Tongue (tissue), 2 donors: ENCODE measurements around the gene C2CD2. TPM values are rescaled to one million over a fixed set of nuclear protein-coding genes. Genes with fewer than 3 reads are reported as not detected.

Experiments
- DNase-seq: peaks from one replicate; pipeline ENCODE4 v3.0.0-alpha.2; 2015
- total RNA-seq: library from RNA; depleted of rRNA; stranded (reverse); fragments of >200 nt; gene quantifications from one replicate; pipeline ENCODE4 v1.2.3, GENCODE V29; 2014

The C2CD2 gene
- total RNA-seq, 1 donor from 2014 or later, result 12.1 TPM

GRCh38 chr21:41932191-41932575, 21.6 kb downstream of the C2CD2 start:
- no peak for DNase-seq

DNA sequence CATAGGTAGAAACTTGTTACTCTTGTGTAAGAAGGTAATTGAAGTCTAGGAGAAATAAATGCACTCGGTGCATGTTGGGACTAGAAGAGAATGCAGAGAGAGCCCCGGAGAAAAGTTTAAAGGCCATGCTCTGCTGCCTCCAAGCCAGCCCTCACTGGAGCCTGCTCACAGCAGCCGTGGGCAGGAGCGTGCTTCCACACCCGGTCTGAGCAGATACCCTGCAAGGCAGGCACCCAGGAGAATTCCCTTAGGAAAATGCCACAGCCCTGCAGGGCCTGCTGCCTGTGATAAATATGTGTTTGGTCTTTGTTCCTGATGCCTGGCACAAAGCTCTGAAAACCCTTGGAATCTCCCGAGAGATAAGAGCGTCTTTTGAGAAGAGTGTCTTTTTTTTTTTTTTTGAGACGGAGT, 22.8 kb downstream of the C2CD2 start:
- no peak for DNase-seq

GRCh38 chr21:41929248-41929647, 24.6 kb downstream of the C2CD2 start:
- DNase-seq, result no peak

- DNase-seq, result no peak
Measured at GRCh38 chr21:41928621-41929220, 25.1 kb downstream of the C2CD2 start.

DNA sequence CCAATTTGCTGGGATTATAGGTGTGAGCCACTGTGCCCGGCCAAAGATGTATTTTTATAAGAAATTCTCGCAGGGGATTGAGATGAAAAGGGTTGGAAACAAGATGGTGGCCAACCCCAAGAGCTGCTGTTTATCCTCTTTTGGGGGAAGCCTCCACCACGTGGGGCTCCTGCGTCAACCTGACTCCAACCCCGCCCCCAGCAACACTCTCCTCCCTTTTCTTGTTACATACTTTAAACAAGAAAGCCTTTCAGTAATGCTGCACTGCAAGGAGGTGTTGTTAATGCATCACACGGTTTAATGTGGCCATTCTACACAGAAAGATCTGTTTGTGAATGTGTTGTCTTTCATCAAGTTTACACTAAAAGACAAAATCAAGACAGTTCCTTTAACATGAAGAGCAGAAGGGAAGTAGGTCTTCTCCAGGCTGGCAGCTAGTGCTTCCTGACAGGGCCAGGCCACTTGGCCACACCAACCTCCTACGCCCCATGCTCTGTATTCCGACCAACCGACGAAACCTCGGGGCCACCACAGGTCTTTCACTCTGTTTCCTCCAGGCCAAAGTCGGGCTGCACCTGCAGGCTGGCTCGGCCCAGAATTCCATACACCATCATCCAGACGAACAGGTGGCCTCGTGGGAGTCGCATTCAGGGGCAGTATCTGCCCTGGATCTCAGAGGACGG, 25.9 kb downstream of the C2CD2 start:
- no peak for DNase-seq

DNA sequence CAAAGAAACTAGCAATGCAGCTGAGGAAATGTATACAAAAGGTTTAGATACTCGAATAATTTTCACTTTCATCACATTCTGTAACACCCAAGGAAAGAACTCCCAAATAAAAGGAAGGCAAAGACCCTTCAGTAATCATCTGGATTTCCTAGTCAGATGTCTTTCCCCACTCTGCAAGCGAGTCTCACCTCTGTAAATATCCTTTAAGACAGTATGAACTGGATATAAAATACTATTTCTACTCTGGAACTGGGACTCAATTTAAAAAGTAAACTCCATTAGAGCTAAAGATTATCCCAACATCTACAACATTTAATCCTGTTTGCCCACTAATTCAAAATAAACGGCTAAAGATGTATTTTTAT, 27.0 kb downstream of the C2CD2 start:
- DNase-seq, result no peak

GRCh38 chr21:41926117-41926806, 27.6 kb downstream of the C2CD2 start:
- peak; percentile 63 for DNase-seq

- no peak for DNase-seq
Measured at GRCh38 chr21:41925767-41926116, 28.1 kb downstream of the C2CD2 start.

DNA sequence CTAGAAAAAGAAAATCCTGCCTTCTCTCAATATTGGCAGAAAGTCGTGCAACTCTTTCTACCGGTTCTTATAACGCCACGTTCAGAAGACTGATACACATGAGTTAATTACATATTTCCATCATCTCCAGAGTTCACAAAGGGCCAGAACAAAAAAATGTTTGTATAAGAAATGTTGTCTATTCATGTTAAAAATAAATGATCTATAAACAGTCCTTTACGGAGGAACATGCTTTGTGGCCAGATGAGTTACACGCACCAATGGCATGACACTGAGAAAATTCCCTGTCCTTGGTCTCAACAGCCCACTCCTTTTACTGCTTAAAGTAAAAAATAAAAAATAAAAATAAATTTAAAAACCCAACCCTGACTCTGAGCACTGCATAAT, 29.5 kb downstream of the C2CD2 start:
- DNase-seq, result no peak

- DNase-seq, result no peak
Measured at GRCh38 chr21:41923631-41924367, 30.0 kb downstream of the C2CD2 start.

- no peak for DNase-seq
Measured at GRCh38 chr21:41923186-41923585, 30.6 kb downstream of the C2CD2 start.

- no peak for DNase-seq
Measured at GRCh38 chr21:41921021-41921420, 32.8 kb downstream of the C2CD2 start.

DNA sequence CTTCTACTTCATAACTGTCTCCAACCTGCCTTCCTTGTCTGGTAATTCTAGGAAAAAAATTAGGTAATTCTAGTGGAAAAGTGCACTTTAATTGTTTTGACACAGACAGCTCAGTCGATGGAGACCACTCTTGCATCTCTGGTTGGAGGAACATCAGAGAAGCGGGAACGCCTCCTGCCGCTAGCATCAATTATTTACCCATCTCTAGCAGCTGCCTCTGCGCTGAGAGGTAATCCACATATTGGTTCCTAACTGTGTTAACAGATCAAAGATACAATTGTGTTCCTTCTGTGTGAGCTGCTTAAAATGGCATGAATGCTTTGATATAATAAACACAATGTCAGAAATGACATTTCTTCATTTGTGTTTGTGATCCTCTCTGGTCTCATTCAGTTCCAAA, 33.3 kb downstream of the C2CD2 start:
- no peak for DNase-seq

GRCh38 chr21:41919666-41920398, 34.0 kb downstream of the C2CD2 start:
- DNase-seq, result no peak

DNA sequence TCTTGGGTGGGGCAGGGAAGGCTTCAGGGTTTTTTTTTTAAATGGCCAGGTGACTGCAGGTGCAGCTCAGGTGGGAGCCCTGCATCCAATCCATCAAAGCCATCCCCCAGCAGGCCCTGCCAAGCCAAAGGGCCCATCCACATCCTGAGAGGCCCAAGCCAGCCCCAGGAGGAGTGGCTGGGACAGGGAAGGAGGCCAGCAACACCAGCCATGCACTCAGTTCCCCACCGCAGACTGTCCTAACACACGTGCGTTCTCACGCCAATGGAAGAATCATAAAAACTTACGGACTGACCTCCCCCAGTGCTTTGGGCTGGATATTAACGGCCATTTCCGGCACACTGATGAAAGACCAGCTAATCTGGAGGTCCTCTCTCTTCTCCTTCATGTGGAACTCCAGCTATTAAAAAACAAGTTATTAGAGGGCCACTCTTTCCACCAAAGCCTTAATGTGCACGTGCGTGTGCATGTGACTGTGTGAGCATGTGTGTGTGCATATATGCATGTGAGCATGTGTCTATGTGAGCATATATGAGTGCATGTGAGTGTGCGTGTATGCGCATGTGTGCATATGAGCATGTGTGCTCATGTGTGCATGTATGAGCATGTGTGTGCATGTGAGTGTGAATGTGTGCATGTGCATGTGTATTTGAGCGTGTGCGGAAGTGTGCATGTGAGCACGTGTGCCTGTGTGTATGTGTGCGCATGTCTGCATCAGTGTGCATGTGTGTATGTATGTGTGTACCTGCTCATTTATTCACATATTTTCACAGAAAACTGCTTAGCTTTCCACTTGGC, 35.1 kb downstream of the C2CD2 start:
- DNase-seq, result no peak

GRCh38 chr21:41917531-41917930, 36.3 kb downstream of the C2CD2 start:
- DNase-seq, result no peak

DNA sequence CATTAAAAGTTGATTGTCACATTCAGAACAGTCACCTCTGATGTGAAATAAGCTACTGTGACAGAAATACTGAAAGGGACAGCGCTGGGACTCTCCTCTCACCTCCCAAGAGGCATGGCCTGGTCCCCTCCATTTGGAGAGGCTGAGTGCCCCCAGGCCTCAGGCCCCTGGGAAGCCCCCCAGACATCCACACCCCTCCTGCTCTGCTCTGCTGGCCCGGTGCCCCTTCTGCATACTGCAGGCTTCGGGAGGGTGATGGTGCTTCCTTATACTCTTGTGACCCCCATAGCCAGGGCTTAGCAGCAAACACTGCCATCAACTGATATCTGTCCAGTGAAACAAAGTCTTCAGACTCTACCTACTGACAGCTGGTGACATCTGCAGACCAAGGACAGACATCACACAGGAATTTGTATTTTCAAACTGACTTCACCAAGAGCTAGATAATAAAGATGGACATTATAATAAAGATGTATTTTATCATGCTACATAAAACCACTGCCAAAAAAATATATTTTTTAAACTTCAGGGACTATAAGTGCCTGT, 36.9 kb downstream of the C2CD2 start:
- DNase-seq, result no peak

- DNase-seq, result no peak
Measured at GRCh38 chr21:41914965-41915364, 38.9 kb downstream of the C2CD2 start.

DNA sequence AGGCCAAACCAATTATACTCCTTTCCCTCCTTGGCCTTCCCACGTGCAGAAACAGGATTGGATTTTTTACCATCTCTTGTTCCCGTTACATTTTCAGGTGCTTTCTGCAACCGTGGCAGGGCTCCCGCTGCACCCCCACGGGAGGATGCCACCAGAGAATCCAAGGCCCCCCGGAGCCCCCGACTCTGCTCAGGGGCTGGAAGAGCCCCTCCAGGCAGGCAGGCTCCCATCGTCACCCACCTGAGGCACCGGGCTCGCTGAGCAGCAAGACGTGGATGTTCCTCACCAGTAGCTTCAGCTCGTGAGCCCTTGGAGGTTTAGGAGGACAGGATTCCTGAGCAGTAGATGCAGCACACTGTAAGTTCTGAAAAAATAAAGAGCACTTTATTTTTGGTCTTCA, 39.5 kb downstream of the C2CD2 start:
- no peak for DNase-seq

- DNase-seq, result no peak
Measured at GRCh38 chr21:41913230-41913629, 40.6 kb downstream of the C2CD2 start.

GRCh38 chr21:41908829-41909228, 45.0 kb downstream of the C2CD2 start:
- no peak for DNase-seq
